HTERT RPE-1 (cell line): ENCODE results near the gene KLK14.

ENCODE experiments used
- in situ Hi-C: fragments of 300-500 bp; cut with MboI; formaldehyde crosslinking; loops from 4 replicates; pipeline ENCODE4 v1.14.3; 2020; ENCODE audit warnings: low sequenced_read_pairs

The KLK14 gene

DNA sequence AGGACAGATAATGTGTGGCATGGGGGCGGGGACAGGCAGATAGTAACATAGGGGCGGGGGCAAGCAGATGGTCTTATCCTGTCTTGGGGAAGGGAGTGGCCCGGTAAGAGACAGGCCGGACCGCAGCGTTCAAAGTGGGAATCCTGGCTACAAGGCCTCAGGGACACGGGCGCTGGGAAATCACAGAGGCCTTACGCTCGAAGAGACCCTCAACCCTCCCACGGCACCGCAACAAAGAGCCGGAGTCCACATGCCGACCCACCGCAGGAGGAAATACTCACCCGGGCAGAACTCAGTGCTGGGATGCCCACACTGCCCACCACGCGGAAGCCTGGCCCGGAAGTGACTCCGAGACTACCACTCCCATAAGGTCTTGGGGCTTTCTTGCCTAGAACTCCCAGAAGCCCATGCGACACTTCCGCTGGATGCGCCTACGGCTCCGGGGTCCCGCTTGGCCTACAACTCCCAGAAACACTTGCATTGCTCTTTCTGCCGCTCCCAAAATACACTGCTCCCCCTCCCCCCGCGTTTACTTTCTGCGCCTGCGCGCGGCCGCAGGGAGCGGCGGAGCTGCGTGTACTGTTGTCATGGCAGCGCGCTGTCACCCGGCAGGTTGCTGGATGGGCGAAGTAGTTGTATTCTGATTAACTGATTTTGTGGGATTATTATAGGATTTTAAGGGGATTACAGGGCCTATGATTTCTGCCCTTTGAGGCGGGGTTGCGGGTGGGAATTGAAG is 25.5 kb upstream of the KLK14 start, which contains the start of gene CTU1:
Gene CTU1 (minus strand): TSS at position 344 of the 739 bp plus-strand sequence. CDS start 3,840 bp downstream, outside the sequence.
- in situ Hi-C loops: no loop called here

- in situ Hi-C loops: no loop called here
These were observed 24.8 kb upstream of the KLK14 start for GRCh38 chr19:51107406-51108065.

GRCh38 chr19:51103926-51104341 is 21.2 kb upstream of the KLK14 start:
- in situ Hi-C loops: no loop called here

DNA sequence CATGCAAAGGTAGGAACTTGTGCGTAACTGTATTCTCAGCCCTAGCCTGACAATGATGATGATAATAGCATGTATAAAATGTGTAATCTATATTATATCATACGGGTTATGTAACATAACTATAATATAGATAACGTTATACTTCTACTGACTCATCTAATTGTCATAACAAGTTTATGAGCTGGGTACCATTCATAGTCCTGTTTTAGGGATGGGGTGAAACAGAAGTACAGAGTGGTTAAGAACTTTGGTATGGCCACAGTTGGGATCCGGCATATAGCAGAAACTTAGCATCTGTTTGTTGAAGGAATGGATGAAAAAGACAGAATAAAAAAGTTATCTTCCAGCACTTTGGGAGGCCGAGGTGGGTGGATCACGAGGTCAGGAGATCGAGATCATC is 20.3 kb upstream of the KLK14 start:
- in situ Hi-C loops: no loop called here

DNA sequence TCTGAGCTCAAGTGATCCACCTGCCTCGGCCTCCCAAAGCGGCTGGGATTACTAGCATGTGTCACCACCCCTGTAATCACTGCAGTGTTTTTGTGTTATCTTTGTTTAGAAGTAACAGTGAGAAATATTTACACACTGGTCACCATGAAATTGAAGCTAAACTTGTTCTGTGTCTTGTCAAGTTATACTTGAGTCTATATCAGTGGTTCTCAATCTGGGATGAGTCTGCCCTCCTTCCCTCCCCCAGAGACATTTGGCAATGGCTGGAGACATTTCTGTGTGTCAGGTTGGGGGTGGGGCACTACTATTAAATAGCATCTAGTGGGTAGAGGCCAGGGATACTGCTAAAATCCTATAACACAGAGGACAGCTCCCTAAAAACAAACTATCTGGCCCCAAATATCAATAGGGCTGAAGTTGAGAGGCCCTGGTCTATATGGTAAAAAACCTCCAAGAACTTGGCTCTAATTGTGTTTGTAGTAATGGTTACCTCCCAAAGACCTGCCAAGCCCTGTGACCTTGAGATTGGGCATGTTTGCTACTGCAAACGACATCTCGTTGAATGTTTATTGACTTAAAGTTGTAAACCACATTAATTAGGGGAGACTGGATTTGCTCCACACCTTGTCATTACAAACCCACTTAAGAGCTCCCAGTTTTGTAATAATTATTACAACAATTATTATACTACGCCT is 18.6 kb upstream of the KLK14 start:
- in situ Hi-C loops: no loop called here

DNA sequence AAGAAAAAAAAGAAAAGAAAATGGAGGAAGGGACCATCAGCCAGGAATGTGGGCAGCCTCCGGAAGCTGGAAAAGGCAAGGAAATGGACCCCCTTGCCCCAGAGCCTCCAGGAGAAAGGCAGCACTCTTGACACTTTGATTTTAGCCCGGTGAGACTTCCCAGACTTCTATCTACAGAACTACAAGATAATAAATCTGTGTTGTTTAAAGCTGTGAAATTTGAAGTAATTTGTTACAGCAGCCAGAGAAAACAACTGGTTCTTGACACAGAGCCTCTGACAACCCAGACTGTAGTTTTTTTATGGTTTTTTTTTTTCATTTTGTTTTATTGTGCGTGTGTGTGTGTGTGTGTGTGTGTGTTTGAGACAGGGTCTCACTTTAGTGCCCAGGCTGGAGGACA is 17.9 kb upstream of the KLK14 start:
- in situ Hi-C loops: no loop called here

- in situ Hi-C loops: no loop called here
These were observed 16.3 kb upstream of the KLK14 start for GRCh38 chr19:51099047-51099382.

- in situ Hi-C loops: no loop called here
These were observed 15.8 kb upstream of the KLK14 start for GRCh38 chr19:51098365-51099046.

- in situ Hi-C loops: no loop called here
These were observed 15.1 kb upstream of the KLK14 start for GRCh38 chr19:51097796-51098195.

DNA sequence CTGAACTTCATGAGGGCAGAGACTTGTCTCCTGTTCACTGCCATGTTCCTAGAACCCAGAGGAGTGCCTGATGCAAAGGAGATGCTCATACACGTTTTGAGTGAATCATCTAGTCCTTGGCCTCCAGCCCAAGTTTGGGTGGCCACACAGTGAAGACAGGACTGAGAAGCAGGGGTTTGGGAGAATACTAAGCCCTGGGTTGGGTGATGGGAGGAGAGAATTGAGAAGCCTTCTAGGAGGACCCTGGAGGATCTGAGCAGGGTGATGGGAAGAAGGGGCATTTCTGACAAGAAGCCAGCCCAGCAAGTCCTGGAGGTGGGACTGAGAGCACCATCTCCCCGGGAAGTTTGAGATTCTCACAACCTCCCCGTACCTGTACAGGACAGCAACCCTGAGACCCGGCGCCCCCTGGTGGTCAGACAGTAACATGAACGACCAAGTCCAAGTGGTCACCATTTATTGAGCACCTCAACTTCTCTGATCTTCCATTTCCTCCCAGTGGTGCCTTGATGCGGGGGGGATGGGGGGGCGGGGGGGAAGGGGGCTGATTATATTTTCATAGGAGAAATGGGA is 14.6 kb upstream of the KLK14 start:
- in situ Hi-C loops: no loop called here

DNA sequence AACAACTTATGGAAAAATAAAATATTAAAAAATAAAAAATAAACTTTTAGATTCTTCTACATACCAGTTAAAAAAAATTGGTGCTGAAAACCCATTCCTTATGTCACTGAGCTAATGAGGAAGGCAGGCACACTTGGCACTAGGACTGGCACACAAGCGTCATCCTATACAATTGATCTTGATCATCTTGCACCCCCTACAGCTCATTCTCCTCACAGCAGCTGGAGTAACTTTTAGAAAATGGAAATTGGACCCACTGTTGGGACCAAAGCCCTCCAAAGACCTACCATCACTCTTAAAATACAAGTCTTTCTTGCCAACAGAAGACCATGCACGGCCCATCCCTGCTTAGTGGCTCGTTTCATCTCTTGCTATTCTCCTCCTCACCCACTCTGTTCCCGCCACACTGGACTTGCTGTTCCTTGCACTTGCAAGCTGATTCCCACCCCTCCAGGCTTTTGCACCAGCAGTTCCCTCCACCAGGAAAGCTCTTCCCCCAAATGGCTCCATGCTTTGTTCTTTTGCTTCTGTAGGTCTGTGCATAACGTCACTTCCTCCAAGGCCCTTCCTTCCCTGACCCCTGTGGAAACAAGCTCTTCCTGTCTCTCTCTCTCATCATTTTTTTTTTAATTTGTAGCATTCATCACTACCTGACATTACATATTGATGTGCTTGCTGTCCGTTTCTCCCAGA is 13.9 kb upstream of the KLK14 start:
- in situ Hi-C loops: no loop called here

- in situ Hi-C loops: no loop called here
These were observed 12.1 kb upstream of the KLK14 start for GRCh38 chr19:51094696-51095279.

DNA sequence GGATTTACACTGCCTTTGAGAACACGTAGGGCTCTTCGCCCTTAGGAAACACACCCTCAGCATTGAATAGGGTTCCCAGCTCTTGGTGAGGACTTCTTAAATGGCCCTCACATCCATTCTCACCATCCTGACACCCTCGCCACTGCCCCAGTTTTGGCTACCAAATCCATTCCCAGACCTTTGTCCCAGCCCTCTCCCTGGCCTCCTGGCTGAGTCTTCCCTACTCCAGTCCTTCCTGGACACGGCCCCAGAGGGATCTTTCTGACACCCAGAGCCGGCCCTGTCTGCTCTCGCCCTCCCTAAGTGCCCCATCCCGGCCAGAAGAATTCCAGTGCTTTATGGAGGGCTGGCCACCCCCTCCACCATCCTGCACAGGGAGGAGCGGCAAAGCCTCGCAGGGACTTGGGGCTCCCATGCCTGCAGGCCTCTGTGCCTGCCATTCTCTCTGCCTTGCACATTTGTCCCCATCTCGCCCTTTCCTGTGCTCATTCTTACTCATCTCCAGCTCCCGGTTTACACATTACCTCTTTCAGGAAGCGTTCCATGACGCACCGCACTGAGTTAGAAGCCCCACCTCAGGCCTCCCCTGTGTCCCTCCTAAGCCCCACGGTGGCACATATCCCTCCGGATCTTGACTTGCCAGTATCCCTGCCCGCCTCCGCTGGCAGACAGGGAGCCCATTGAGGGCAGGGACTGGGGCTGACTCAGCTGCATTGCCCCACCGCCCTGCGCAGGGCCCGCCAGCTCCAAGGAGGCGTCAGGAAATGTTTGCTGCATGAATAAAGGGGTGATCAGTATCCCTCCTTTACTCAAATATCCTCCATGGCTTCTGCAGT is 11.0 kb upstream of the KLK14 start:
- in situ Hi-C loops: no loop called here

DNA sequence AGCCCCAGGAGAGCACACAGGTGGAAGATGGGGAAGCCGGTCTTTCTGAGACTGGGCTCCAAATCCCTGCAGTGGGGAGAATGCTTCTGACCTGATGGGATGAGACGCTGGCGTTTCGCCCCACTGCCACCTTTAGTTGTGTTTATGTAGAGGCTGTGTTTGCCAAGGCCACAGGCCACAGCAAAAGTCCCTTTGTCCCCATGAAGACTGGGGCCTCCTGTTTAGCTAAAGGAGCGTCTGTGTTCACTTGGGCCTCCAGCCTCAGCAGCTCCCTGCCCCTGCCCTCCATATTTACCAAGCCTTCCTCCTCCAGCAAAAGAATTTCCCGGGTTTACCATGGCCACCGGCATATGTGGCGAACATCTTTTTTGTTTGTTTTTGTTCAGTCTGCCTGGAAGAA is 10.4 kb upstream of the KLK14 start:
- in situ Hi-C loops: no loop called here

DNA sequence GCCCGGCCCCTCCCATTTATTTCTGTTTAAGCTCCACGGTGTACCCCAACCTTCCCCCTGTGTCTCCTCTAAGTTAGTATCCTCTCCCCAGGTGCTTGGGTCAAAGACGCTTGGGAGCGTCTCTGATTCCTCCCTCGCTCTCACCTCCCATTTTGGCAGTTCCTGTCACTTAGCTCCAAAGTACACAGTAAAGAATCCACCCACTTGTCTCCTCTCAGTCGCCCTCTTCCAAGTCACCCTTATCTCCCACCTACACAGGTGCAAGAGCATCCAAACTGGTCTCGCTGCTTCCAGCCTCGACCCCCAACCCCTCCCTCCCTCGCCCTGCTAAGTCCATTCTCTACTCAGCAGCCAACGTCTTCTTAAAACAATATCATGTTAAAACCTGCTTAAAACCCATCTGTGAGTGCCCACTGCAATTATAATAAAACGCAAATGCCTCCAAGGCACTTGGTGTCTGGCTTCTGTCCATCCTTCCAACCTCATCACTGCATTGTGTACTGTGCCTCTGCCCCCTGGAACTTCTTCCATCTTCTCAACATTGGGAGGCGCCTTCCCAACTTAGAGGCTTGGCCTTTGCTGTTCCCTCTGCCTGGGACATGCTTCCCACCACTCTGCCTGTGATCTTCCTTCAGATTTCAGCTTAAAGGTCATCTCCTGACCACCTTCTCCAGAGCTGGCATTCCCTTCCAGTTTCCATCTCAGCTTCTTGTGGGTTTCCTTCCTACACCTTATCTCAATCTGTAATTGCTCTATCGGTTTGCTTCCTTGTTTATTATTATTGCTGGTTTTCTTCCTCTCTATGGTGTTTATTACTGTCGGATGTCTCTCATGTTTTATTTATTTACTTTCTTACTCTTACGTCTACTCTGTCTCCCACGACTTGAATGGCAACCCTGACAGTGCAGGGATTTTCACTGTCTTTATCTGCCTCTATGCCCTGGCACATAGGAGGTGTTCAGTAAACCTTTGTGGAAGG is 9.5 kb upstream of the KLK14 start:
- in situ Hi-C loops: no loop called here

GRCh38 chr19:51091126-51091525 is 8.4 kb upstream of the KLK14 start:
- in situ Hi-C loops: no loop called here

GRCh38 chr19:51090471-51090870 is 7.8 kb upstream of the KLK14 start:
- in situ Hi-C loops: no loop called here

DNA sequence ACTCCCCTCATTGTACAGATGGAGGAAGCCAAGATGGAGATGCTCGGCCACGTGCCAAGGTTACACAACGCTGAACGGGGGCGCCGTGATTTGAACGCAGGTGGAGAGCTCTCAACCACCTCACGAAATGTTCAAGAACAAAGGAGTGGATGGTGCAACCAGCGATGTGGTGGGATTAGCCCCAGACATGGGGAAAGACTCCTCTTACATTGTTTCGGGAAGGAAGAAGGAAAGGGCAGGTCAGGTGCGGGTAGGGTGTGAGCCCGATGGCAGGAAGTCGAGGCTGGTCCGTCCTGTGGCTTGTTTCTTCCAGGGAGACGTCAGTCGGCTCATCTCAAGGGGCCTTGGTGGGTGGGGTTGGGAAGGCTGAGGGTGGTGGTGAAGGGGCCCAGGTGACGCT is 7.1 kb upstream of the KLK14 start:
- in situ Hi-C loops: no loop called here
